ENCODE results near the gene SLC66A1.
"Not testable (repeated sequence)": the region's sequence is repeated elsewhere in the genome, so short reads cannot be mapped to it uniquely, and the experiment has no call there.

The SLC66A1 gene

GRCh38 chr1:19311931-19312781 is at the start of gene SLC66A1, which contains the start of gene AKR7A2:
Gene SLC66A1, plus strand, starts transcription at chr1:19312326. Its CDS starts 5,352 bp downstream, at chr1:19317678.
Gene AKR7A2, minus strand, starts transcription at chr1:19312144. Its CDS starts 20 bp downstream, at chr1:19312124.
- no peak for FAIRE-seq

- no peak for FAIRE-seq
Observed at GRCh38 chr1:19262744-19263143, 49.4 kb upstream of the SLC66A1 start.

GRCh38 chr1:19268445-19268844 is 43.7 kb upstream of the SLC66A1 start:
- no peak for FAIRE-seq

- not testable (repeated sequence) for FAIRE-seq
Observed at GRCh38 chr1:19269427-19270342, 42.4 kb upstream of the SLC66A1 start.

GRCh38 chr1:19270343-19270730 is 41.8 kb upstream of the SLC66A1 start:
- FAIRE-seq, result not testable (repeated sequence)

GRCh38 chr1:19272064-19272463 is 40.1 kb upstream of the SLC66A1 start:
- no peak for FAIRE-seq

GRCh38 chr1:19273106-19273843 is 38.9 kb upstream of the SLC66A1 start:
- no peak for FAIRE-seq

GRCh38 chr1:19273844-19274531 is 38.1 kb upstream of the SLC66A1 start:
- FAIRE-seq, result not testable (repeated sequence)

GRCh38 chr1:19274636-19275035 is 37.5 kb upstream of the SLC66A1 start:
- FAIRE-seq, result no peak

- FAIRE-seq, result no peak
Observed at GRCh38 chr1:19283891-19284290, 28.2 kb upstream of the SLC66A1 start.

- FAIRE-seq, result no peak
Observed at GRCh38 chr1:19284881-19285280, 27.2 kb upstream of the SLC66A1 start.

GRCh38 chr1:19285366-19285765 is 26.8 kb upstream of the SLC66A1 start:
- not testable (repeated sequence) for FAIRE-seq

- not testable (repeated sequence) for FAIRE-seq
Observed at GRCh38 chr1:19285807-19286206, 26.3 kb upstream of the SLC66A1 start.

- no peak for FAIRE-seq
Observed at GRCh38 chr1:19287436-19288185, 24.5 kb upstream of the SLC66A1 start.

- FAIRE-seq, result not testable (repeated sequence)
Observed at GRCh38 chr1:19288324-19289241, 23.5 kb upstream of the SLC66A1 start, which contains the start of gene AKR7A3. Gene AKR7A3, minus strand, starts transcription at chr1:19288770. Its CDS starts 61 bp downstream, at chr1:19288709.

GRCh38 chr1:19289244-19289643 is 22.9 kb upstream of the SLC66A1 start:
- no peak for FAIRE-seq

GRCh38 chr1:19294638-19295037 is 17.5 kb upstream of the SLC66A1 start:
- no peak for FAIRE-seq

- no peak for FAIRE-seq
Observed at GRCh38 chr1:19300211-19300610, 11.9 kb upstream of the SLC66A1 start.

- FAIRE-seq, result not testable (repeated sequence)
Observed at GRCh38 chr1:19304081-19304480, 8.0 kb upstream of the SLC66A1 start.

GRCh38 chr1:19305880-19306279 is 6.2 kb upstream of the SLC66A1 start:
- FAIRE-seq, result no peak
